ENCODE results near the gene GJA3. TPM values are rescaled to one million over a fixed set of nuclear protein-coding genes. Genes with fewer than 3 reads are reported as not detected.

GJA3 gene
- total and polyA plus RNA-seq, 11 donors, result 5.4 to 30.5 (median 16.5) TPM

DNA sequence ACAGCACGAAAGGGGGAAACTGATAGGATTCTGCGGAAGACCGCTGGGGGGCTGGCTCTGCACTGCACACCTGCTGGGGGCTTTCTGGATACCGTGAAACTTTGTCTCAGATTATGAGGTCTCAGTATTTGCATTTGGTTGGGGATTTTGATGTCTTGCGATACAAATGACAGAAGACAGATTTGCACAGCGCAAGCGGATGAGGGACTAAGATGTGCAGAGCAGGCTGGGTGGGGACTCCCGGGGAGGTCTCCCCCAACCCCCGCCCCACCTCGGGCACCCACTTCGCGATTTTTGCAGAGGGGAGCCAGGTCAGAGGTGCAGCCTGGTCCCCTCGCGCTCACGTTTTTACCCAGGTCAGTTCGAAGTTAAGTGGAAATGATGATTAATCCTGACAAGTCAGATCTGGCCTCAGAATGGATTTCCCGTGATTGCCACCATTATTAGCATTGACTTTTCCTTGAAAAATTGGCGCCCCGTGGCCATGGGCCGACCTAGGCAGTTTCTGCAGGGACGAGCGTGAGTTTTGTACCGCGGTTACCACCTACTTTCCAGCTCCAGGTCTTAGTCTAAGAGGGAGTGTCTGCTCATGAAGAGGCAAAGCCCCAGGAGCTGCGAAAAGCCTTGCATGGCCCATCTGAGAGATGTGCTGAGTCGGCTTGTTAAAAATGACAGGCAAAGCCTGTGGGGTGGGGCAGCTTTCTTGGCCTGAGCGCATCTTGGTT is 33.2 kb upstream of the GJA3 start:
- no peak for ATAC-seq
- H3K36me3 ChIP-seq, result no peaks in the 10 kb centered on the region
- no peaks in the 10 kb centered on the region for H3K9me3 ChIP-seq
- WGBS, 4 donors, result 19 to 45% (median 24%) methylated on average over 16 to 27 of the region's 27 CpGs
- H3K4me3 ChIP-seq, result peak overlapping the region in 7 of 12 donors; percentile 57 to 72 (median 62)
- H3K27me3 ChIP-seq, result peaks cover 22 to 63% (median 30%) of the 10 kb centered on the region in 9 donors
- DNase-seq, result no peak
- intact Hi-C loops (cut with DNase I), result loop anchor here in 5 of 10 donors (2.0 to 10.0 kb wide), 5 partner anchors 291 to 731 kb away; no protein-coding TSS in a partner anchor
- peaks cover 5 to 31% (median 19%) of the 10 kb centered on the region in 12 donors for H3K4me1 ChIP-seq
- TF ChIP-seq POLR2A (IDR thresholded peaks at IDR 0.05), result no peak
- TF ChIP-seq, protein P1, sequence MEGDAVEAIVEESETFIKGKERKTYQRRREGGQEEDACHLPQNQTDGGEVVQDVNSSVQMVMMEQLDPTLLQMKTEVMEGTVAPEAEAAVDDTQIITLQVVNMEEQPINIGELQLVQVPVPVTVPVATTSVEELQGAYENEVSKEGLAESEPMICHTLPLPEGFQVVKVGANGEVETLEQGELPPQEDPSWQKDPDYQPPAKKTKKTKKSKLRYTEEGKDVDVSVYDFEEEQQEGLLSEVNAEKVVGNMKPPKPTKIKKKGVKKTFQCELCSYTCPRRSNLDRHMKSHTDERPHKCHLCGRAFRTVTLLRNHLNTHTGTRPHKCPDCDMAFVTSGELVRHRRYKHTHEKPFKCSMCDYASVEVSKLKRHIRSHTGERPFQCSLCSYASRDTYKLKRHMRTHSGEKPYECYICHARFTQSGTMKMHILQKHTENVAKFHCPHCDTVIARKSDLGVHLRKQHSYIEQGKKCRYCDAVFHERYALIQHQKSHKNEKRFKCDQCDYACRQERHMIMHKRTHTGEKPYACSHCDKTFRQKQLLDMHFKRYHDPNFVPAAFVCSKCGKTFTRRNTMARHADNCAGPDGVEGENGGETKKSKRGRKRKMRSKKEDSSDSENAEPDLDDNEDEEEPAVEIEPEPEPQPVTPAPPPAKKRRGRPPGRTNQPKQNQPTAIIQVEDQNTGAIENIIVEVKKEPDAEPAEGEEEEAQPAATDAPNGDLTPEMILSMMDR (IDR thresholded peaks at IDR 0.05), result no peak
- H3K27ac ChIP-seq, result no peak overlapping the region

DNA sequence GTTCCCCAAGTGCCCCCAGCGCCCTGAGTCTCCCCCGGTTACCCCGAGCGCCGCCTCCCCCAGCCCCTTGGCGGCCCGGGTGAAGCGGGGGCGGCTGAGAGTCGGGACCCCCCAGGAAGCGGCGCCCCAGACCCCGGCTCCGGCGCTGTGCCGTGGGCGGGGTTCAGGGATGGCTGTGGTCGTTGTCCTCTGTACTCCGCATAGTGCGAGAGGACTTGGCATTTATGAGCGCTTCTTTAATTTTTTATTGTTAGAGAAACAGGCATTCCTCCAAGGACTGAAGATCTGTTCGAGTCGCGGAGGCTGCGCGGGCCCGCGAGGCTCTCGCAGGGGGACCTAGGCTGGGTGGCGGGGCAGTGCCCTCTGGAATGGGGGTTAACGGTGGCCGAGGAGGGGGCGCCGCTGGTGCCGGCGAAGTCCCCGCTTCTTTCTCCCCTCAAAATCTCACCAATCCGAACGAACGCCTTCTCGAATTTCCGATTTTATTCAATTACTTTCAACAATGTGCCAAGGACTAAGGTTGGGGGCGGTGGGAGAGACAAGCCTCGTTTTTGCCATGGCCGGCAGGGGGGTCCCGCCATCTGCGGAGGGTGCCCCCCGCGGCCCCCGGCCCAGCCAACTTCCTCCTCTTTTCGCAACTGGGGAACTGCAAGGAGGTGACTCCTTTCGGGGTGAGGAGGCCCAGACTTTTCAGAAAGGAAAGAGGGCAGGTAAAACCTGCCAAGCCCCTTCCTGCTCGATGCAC is 32.5 kb upstream of the GJA3 start:
- Histone ChIP-seq H3K9me3 (no peaks in the 10 kb centered on the region), H3K27ac (no peak overlapping the region), H3K4me1 (peaks cover 5 to 31% (median 19%) of the 10 kb centered on the region in 12 donors), H3K36me3 (no peaks in the 10 kb centered on the region), H3K27me3 (peaks cover 22 to 63% (median 30%) of the 10 kb centered on the region in 9 donors), H3K4me3 (peak overlapping the region; percentile 49 to 72 (median 59))
- ATAC-seq (peak in 2 of 4 donors; percentile 23 to 25), DNase-seq (no peak)
- WGBS, 4 donors, result 1 to 3% (median 2%) methylated on average over 34 to 53 of the region's 53 CpGs
- intact Hi-C loops (cut with DNase I), result loop anchor here in 4 of 10 donors (2.0 to 10.0 kb wide), 4 partner anchors 291 to 731 kb away; no protein-coding TSS in a partner anchor
- TF ChIP-seq, protein P1 (IDR thresholded peaks at IDR 0.05), result no peak
- TF ChIP-seq POLR2A (IDR thresholded peaks at IDR 0.05), result no peak

DNA sequence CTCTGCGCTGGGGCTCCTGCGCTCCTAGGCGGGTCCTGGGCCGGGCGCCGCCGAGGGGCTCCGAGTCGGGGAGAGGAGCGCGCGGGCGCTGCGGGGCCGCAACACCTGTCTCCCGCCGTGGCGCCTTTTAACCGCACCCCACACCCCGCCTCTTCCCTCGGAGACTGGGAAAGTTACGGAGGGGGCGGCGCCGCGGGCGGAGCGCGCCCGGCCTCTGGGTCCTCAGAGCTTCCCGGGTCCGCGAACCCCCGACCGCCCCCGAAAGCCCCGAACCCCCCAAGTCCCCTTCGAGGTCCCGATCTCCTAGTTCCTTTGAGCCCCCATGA is 31.9 kb upstream of the GJA3 start, which contains the start of gene GJB2:
TSS of gene GJB2 (minus strand) at position 103 of the 326 bp plus-strand sequence. CDS start 3,357 bp downstream, outside the sequence.
- ATAC-seq (peak in 2 of 4 donors; percentile 11 to 30), DNase-seq (no peak)
- peak within 1 kb of the TSS; percentile 49 to 72 (median 59) for H3K4me3 ChIP-seq
- intact Hi-C loops (cut with DNase I), result loop anchor here in 4 of 10 donors (2.0 to 10.0 kb wide), 4 partner anchors 292 to 732 kb away; no protein-coding TSS in a partner anchor
- TF ChIP-seq POLR2A (IDR thresholded peaks at IDR 0.05), result no peak
- TF ChIP-seq, protein P1 (IDR thresholded peaks at IDR 0.05), result no peak
- no peaks in the 10 kb centered on the region for H3K36me3 ChIP-seq
- no peak within 1 kb of the TSS for H3K27ac ChIP-seq
- WGBS, 4 donors, result 0 to 1% (median 1%) methylated on average over 32 to 39 of the region's 39 CpGs; no CpG with 5 or more reads in 1 of the 4 donors
- peaks cover 22 to 63% (median 30%) of the 10 kb centered on the region in 9 donors for H3K27me3 ChIP-seq
- peaks cover 5 to 31% (median 19%) of the 10 kb centered on the region in 12 donors for H3K4me1 ChIP-seq
- no peaks in the 10 kb centered on the region for H3K9me3 ChIP-seq
